Astrocyte of the spinal cord (primary cell): ENCODE measurements around the gene PSME3IP1.

Source experiments
- DNase-seq: peaks from one replicate; pipeline ENCODE4 v3.0.0; 2011; ENCODE audit warnings: low read depth, low spot score
- H3K4me3 ChIP-seq: 2 replicates; pipeline ENCODE4 v1.5.1; 2011; ENCODE audit warnings: low read depth, mild to moderate bottlenecking, low read length, moderate library complexity
- in situ Hi-C: cut with HindIII; loops from 2 replicates; pipeline ENCODE4 v1.10.0; 2017; ENCODE audit warnings: low sequenced_read_pairs
- TF ChIP-seq, protein P1 (sequence below): IDR thresholded peaks from 2 replicates; pipeline ENCODE4 v1.5.1; 2012; ENCODE audit warnings: low read depth, mild to moderate bottlenecking, low read length, inconsistent platforms

PSME3IP1 gene

DNA sequence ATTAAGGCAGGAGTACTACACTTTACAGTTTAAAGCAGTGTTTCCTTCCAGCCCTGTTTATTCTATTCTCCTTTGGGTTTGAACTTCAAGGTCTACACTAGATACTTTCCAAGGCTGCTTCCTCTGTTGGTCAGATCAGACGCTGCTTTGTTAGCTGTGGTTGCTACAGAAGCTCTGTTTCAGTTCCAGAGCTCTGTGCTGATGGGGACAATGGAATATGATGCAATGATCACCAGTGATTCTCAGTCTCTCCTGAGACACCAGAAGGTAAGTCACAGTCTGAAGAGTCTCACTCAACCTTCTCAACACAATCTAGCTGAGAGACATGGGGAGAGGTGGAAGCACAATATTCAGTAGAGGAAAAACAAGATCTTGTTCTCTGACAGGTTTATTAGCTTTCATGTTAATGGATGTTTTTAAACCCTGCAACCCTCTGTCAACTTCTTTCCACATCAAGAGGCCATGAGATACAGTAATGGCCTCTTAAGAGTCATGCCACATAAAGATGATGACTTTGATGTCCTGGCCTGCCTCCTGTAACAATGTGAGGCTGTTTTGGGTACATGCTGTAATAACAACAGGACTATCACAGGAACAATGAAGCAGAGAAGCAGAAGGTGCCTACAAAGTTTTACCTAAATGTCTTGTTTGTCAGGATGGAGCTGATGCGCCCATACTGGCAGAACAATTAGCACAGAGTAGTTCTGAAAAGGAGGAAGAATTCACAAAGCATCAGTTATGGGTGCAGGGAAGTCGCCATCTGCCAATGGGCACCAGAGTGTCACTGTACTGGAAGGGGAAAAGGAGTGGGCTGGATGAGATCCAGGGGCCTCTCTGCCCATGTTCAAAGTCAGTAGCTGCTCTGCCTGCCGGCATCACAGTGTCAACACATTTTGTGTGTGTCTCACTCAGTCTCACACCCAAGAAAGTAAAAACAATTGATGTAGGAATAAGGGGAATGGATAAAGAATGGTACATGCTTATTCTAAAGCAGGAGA lies 33.4 kb downstream of the PSME3IP1 start:
- no peak for DNase-seq
- no peak overlapping the region for H3K4me3 ChIP-seq
- in situ Hi-C loops: no loop called here
- TF ChIP-seq, protein P1, sequence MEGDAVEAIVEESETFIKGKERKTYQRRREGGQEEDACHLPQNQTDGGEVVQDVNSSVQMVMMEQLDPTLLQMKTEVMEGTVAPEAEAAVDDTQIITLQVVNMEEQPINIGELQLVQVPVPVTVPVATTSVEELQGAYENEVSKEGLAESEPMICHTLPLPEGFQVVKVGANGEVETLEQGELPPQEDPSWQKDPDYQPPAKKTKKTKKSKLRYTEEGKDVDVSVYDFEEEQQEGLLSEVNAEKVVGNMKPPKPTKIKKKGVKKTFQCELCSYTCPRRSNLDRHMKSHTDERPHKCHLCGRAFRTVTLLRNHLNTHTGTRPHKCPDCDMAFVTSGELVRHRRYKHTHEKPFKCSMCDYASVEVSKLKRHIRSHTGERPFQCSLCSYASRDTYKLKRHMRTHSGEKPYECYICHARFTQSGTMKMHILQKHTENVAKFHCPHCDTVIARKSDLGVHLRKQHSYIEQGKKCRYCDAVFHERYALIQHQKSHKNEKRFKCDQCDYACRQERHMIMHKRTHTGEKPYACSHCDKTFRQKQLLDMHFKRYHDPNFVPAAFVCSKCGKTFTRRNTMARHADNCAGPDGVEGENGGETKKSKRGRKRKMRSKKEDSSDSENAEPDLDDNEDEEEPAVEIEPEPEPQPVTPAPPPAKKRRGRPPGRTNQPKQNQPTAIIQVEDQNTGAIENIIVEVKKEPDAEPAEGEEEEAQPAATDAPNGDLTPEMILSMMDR: no peak

DNA sequence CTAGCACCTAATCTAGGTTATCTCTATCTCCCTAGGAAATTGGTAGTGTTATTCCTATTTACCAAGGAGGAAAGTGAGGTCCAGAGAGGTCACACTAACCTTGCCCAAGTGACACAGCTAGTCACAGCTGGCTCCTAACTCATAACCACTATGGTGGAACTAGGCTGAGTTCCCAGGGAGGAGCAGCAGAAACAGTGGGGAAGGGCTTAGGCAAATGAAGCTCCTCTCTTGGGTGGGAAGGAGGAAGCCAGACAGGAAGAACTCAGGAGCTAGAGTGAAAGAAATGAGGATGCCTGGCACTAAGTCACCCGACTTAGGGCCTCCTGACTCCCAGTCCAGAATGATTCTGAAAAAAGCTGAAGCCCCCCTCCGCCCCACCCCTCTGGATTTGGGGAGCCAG lies 34.5 kb downstream of the PSME3IP1 start:
- no peak overlapping the region for H3K4me3 ChIP-seq
- in situ Hi-C loops: no loop called here

DNA sequence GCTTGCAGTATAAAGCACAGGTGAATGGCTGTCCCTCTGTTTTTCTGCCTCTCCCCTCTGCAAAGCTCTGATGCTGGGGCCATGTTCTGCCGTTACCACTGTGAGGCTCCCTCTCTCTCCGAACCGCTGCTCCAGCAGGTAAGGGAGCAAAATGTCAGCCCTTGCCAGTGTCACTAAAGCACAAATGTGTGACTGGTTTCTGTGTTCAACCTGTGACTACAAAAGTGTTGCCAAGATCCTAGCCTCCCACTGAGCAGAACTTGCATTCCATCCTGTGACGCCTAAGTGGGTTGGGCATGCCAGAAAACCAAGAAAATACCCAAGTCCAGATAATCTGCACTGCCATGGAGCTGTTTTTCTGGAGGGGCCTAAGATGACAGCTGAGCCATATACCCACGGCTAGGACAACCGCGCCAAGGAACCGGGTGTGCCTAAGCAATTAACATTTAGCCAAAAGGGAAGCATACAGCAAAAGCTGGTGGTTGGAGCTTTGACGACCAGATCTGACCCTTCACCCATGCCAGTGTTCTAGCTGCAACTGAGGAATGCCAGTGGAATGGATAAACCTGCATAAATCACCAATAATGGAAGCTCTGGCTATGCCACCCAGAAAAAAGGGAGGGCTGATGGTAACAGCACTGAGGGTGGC lies 35.0 kb downstream of the PSME3IP1 start:
- in situ Hi-C loops: no loop called here
- no peak overlapping the region for H3K4me3 ChIP-seq
- peak; percentile 54 for DNase-seq
- TF ChIP-seq, protein P1: no peak

More for the DNA sequence above, 34.5 kb downstream of the PSME3IP1 start:
- TF ChIP-seq, protein P1: no peak
- DNase-seq: no peak

DNA sequence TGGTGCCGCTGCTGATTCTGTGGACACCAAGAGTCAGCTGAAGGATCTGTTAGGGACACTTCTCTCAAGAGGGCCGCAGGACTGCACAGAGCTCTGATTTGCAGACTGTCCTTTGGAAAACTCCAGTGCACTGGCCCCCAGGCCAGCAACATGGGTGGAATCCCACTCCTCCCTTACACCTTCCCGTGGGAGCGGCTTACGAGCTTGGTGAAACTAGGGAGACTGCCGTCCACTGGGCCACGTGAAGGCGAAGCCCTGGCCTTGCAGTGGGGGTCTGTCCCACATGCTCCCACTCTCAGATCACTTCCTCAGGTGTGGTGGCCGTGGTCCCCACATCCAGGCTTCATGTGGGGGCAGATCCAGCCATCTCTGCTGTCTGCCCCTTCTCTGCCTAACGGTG lies 36.4 kb downstream of the PSME3IP1 start:
- in situ Hi-C loops: no loop called here
- TF ChIP-seq, protein P1: no peak
- no peak for DNase-seq
- H3K4me3 ChIP-seq: no peak overlapping the region

DNA sequence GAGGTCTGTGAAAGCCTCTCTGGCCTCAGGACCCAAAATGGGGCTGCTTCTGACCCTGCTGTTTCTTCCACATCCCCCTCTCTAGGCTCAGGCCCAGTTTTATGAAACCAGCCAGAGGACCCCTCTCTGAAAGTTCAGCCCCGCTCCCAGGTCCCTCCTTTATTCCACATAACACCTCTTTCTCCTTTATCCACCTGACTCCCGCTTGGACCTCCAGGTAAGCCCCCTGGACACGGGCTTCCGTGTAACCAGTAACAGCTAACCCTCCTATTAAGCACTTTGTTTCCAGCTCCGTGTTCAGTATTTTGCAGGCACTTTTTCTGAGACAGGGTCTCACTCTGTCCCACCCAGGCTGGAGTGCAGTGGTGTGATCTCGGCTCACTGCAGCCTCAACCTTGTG lies 37.4 kb downstream of the PSME3IP1 start:
- DNase-seq: no peak
- H3K4me3 ChIP-seq: no peak overlapping the region
- in situ Hi-C loops: no loop called here
- TF ChIP-seq, protein P1: no peak

DNA sequence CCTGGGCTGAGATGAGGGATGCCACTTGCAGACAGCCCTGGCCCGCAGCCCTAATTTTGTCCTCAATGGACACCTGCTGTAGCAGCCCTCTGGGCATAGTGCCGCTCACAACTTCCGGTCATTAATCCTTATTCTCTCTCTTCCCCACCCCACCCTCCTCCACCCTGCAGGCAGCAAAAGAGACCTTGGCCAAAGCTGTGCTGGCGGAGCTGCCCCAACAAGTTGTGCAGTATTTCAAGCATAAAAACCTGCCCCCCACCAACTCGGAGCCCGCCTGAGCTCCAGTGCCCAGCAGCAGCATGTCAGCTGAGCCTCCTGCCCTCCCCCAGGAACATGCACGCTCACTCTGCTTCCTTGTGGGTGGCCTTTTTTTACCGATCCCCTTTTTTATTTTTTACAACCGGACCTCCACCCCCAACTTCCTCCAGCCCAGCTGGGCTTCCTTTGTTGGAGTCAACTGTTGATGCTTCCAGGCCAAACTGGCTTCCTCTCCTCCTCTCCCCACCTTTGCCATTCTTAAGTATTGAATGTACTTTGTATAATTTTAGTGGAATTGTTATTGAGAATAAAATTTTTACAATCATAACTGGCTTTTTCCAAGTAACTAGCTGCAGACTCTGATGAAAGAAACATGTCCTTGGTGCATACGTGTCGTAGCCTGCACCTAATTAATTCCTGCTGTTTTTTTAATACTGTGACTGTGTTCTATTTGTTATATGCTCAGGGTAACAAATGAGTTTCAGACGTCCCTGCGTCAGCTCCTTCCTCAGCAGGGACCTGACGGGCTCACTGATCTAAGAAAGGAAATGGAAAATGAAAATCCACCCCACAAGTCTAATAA lies 38.2 kb downstream of the PSME3IP1 start:
- in situ Hi-C loops: no loop called here
- TF ChIP-seq, protein P1: no peak
- DNase-seq: peak; percentile 19
- no peak overlapping the region for H3K4me3 ChIP-seq
